Hindlimb muscle (tissue), 1 donor: ENCODE measurements around the gene SBF1. TPM values are rescaled to one million over a fixed set of nuclear protein-coding genes. Genes with fewer than 3 reads are reported as not detected.

Source experiments
- DNase-seq: peaks from one replicate; pipeline ENCODE4 v3.0.0-alpha.2; 2013
- polyA plus RNA-seq: library from polyadenylated mRNA; unstranded; fragments of 120-200 nt; gene quantifications from one replicate; pipeline ENCODE4 v1.2.1, GENCODE V29; 2013; ENCODE audit not compliant: insufficient read length

The SBF1 gene
- polyA plus RNA-seq, 1 donor, result 53.0 TPM

DNA sequence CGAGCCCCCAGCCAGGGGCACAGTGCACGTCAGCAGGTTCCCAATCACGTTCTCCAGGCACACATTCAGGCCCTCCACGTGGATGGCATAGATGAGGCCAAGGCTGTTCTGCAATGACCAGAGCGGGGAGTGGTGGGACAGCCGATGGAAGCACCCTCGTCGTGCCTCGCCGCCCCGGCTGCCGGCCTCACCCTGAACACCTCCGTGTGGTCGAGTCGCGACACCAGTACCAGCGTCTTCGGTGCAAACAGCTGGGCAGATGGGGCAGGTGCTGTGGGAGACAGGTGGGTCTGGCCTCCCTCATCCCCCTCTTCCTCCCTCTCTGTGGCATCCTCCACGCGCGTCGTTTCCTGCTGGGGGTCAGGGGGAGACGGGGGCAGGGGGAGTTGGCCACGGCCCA, 7.5 kb downstream of the SBF1 start:
- DNase-seq, result no peak

DNA sequence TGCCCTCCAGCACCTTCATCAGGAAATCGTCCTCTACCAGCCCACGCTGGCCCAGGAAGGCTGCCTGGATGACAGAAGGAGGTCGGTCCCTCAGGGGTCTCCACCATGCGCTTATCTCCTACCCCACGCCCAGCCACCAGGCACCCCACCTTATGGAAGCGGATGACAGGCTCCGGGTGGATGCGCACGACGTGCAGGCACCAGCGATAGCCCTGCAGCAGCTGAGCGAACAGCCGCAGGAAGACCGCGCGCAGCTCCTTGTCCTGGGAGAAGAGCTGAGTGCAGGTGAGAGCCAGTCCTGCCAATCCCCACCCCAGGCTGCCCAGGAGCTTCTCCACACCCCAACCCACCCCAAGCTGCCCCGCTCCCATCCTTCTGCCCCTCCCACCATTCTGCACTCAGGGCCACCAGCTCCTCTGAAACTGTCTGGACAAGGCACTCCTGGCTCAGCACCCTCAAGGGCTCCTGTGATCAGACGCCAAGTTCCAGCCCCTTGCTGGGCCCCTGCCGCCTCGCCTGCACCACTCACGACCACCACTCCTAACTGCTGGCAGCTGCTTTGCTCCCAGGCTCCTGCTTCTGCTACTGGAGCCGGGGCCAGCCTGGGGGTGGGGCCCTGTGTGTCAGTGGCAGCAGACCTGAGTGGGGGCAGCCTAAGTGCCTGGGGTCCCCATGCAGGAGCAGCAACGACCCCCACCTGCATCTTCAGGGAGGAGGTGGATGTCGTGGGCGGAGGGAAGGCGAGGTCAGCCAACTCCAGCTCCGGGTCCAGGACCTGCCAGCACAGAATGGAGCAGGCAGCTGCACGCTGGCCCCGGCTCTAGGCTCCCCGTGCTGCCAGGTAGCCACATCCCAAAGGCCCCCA, 9.5 kb downstream of the SBF1 start:
- no peak for DNase-seq

DNA sequence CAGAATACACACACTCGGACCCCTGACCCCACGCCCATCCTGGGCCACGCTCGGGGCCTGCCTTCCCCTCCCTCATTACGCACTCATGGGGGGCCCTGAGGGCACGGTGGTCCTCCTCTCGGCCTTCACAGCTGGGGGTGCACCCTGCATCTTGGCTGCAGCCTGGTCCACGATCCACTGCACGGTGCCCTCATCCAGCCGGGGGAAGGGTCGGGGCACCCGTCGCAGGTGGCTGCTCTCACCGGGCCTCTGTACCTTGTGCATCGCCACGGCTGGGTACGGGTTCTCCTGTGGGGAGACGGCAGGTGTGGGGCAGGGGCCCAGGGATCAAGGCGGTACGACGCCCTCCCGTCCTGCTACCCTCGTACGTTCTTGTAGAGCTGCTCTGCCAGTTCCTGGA, 10.4 kb downstream of the SBF1 start:
- no peak for DNase-seq

DNA sequence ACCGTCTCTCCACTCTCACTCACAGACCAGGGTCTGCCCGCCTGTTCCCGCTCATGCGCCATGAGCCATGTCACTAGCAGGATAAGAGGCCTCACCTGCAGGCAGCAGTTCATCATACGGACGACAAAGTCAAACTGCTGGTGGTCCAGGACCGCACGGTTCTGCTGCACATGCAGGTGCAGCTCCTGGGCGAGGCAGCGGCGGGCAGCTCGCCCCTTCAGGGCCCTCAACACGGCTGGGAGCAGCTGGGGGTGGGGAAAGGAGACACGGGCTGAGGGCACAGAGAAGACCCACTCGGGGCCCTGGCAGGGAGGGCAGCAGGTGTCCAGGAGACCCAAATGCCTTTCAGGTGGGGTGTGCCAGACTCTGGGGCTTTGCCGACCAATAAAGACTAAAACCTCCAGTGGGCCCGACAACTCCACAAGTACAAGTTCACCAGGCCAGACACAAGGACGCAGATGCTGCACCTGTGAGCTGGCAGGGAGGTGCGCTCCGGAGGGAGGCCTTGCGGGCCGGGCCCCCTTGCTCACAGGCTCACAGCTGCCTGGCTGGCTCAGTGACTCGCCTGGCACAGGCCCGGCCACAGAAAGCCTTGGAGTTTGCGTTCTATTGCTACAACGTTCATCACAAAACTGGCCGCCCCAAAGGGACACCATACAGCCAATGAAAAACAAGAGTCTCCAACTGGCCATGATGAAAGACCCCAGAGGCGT, 11.5 kb downstream of the SBF1 start:
- no peak for DNase-seq

DNA sequence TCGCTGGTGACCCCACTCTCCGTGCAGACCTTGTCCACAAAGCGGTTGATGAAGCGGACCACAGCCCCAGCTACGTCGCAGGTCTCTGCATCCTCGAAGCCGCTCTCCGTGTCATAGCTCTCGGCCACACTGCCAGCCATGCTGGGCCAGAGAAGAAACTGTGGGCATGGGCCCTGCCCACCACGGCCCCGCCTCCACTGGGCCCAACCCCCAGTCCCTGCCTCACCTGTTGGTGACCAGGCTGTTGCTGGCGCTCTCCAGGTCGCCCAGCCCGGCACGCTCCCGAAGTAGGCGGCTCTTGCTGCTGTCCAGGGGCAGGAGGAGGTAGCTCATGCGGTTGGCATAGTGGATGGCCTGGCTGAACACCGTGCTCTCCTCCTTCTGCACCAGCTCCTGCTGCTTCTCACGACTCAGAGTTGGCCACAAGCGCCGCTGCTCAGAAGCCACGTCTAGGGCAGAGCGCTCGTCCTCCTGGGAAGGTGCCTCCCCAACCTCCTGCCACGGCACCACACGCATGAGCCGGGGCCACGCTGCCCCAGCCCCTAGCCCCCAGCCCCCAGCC, 12.8 kb downstream of the SBF1 start:
- DNase-seq, result no peak

DNA sequence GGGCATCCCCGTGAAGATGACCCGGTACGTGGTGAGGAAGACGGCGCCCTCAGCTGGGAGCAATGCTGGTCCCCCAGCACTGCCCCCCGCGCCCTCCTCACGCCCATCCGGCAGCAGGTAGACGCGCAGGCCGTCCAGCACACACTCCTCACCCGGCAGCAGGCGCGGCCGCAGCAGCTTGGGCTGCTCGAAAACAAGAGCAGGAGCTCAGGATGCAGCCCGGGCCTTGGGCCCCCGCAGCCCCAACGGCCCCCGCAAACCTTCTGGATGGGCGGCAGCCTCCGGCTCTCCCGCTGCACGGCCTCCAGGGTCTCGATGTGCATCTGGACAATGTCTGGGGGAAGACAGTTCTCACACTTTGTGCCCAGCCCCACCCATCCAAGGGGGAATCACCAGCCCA, 13.3 kb downstream of the SBF1 start:
- no peak for DNase-seq

DNA sequence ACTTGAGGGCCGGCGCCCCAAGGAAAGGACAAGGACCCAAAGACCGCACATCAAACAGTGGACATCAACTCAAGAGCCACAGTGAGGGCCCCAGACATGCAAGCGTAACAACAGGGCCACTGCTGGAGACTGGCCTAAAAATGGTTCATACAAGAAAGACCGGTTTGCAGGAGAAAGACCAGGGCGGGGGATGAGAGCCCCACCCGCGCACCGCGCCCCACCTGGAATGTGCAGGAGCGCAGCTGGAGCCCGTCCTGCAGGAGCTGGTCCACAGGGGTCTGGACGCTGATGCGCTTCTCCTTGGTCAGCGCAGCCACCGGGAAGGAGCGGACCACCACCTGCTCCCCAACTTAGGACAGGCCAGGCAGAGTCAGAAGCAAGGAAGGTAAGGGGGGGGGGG, 13.9 kb downstream of the SBF1 start:
- DNase-seq, result no peak

DNA sequence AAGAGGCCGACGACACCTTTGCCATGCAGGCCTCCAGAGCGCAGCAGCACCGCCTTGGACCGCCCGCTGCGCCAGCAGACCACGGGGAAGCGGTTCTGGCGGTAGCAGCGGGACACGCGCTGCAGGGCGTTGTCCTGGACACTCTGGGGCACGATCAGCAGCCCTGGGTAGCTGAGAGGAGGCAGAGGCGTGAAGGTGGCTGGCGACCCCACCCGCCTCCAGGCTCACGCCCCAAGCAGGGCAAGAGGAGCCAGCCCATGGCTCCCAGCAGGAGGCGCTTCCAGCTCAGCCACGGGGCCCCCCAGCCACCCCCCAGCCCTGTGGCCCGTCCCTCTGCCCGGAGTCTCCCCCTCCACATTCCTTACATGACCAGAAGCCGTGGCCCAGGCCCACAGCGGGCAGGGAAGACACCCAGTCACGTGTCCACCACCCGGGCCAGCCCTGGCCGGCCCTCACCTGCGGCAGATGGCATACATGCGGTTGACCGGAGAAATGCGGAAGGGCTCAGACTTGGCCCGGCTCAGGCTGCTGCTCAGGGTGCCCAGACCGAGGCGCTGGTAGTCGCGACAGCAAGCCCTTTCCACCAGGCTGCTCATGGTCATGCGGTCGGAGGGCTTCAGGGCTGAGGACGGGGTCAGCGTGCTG, 15.2 kb downstream of the SBF1 start:
- DNase-seq, result no peak

DNA sequence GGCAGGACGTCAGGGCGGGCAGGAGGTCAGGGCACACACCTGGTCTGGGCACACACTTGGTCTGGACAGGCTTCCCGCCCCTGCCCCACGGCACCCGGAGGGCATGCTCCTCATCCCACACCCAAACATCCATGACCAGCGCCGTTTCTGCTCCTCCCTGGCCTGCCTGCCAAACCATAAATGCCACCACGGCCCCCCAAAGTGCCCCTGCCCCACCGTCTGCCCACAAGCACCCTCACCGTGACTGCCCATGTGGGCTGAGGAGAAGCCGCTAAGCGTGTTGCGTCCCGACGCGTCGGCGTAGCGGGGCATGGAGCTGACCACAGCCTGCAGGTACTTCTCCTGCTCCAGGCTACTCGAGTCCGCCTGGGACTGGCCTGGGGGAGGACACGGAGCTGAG, 15.8 kb downstream of the SBF1 start:
- no peak for DNase-seq

DNA sequence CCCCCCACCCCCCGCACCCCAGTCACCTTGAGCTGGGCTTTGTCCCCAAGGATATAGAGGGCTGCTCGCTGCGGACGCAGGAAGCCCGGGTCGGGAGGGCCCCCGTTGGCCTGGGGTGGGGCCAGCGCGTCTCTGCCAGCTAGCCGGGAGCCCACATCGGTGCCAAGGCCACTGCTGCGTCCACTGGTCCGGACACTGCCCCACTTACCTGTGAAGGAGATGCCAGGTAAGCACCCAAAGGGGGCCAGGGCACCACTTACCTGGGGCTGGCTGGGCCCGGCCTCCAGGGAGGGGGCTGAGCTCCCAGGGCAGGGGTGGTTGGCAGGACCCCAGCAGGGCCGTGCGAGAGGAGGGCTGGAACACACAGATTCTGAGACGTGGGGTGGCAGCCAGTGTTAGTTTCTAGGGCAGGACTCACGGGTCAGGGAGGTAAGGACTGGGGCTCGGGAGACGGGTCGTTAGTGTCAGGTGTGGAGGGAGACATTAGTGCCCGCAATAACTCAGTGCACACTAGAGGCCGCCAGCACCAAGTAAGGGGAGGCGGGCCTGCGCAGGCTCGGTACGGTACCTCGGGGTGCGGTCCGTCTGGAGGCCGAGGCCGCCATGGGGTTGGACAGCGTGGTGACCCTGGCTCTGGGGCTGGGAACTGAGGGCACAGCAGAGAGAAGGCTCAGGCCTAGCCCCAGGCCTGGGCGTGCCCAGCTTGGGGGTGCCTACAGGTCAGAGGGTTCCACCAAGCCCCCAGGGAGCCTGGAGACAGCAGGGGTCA, 18.2 kb downstream of the SBF1 start:
- no peak for DNase-seq

DNA sequence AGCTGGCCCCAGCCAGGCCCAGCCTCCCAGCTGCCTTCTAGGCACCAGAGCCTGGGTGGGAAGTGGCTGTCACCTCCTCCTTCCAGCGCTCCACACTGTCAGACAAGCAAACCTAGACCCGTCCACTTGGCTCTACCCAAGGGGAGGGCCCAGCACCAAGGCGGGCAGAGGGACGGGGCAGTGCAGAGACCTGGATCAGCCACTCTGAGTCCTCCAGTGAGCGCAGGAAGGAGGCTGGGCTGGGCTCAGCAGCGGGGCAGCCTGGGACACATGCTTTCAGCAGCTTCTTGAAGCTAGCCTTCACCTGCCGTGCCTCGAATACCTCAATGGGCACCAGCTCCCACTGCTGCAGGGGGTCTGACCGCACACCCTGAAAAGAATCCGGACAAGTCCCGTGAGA, 18.8 kb downstream of the SBF1 start:
- no peak for DNase-seq

DNA sequence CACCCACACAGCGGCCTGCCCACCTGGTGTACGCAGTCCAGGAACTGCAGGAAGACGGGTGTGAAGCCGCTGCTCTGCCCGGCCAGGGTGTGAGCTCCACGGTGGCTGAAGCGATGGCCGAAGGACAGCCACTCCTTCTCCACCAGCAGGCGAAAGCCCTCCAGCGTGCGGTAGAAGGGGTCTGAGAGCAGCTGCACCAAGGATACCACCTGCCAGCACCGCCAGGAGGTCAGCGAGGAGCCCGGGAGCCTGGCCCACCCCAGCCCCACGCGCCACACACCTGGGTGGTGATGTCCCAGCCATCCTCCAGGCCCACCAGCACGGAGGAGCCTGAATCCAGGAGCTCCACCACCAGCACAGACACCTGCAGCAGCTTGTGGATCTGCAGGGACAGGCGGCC, 19.6 kb downstream of the SBF1 start:
- DNase-seq, result no peak

DNA sequence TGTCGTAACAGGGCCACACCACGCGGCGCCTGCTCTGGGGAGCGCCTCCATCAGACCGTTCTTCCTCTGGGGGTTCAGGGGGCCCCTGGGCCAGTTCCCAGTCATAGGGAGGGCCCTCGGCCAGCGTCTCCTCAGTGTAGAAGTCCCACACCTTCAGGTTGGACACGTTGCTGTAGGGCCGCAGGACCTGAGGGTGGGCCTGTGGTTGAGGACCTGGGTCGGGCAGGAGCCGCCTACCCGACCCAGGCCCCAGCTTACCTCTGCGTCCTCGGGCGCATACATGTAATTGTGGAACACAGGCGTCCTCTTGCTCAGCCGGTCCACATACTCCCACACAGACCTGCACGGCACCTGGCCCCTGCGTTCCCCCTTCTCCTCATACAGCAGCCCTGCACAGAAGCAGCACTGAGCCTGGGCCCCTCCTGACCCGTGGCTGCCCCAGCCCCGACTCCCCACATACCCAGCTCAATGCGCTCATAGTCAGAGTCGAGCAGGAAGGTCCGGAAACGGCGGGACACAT, 20.2 kb downstream of the SBF1 start:
- DNase-seq, result no peak

DNA sequence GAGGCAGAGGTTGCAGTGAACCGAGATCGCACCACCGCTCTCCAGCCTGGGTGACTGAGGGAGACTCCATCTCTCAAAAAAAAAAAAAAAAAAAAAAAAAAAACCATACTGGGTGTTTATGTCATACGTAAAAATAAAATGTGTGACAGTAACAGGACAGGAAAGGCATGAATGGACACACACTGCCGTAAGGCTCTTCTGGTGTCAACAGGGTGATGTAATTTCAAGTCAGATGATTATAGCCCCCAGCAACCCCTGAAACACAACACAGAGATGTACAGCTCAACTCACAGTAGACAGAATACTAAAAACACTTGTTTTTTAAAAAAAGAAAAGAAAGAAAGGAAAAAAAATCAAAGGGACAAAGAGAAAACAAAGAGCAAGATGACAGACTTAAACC, 22.2 kb downstream of the SBF1 start:
- no peak for DNase-seq

DNA sequence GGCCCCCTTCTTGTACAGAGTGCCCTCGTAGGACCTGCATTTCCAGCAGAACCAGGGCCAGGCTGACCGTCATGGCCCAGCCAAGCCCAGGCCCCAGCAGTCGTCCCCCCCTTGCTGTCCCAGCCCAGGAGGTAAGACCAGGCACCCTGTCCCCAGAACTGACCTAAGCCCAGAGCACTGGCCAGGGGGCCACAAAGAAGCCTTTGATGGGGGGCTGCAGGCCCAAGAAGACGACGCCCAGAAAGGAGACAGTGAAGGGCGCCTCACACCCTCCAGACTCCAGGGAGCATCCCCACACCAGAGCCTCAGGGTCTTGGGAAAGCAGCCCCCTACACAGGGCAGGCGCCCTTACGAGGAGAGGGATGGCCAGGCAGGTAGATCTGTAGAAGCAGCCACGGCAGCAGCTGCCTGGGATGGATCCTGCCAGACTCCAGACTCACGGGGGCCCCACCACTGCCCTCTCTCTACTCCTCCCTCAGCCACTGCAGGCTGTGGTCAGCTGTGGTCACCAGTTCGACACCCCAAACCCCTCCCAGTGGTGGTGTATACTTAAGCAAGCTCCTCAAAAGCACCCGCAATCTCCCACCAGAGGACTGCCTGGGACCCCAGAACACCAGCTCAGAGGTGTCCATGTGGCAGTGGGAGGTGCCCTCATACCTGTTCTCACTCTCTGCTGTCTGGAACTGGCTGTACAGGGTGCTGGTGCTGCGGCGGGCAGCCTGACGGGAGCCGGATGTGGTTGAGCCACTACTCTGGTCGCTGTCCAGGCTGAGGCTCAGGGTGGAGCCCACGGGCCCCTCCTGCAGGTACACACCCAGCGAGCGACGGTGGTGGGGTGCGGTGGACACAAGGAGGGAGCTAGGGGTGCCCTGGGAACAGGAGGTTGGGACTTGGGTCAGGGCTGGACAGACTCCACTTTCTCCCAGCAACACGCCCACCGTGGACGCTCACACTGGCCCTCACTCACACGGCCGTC, 27.0 kb downstream of the SBF1 start:
- DNase-seq, result no peak

DNA sequence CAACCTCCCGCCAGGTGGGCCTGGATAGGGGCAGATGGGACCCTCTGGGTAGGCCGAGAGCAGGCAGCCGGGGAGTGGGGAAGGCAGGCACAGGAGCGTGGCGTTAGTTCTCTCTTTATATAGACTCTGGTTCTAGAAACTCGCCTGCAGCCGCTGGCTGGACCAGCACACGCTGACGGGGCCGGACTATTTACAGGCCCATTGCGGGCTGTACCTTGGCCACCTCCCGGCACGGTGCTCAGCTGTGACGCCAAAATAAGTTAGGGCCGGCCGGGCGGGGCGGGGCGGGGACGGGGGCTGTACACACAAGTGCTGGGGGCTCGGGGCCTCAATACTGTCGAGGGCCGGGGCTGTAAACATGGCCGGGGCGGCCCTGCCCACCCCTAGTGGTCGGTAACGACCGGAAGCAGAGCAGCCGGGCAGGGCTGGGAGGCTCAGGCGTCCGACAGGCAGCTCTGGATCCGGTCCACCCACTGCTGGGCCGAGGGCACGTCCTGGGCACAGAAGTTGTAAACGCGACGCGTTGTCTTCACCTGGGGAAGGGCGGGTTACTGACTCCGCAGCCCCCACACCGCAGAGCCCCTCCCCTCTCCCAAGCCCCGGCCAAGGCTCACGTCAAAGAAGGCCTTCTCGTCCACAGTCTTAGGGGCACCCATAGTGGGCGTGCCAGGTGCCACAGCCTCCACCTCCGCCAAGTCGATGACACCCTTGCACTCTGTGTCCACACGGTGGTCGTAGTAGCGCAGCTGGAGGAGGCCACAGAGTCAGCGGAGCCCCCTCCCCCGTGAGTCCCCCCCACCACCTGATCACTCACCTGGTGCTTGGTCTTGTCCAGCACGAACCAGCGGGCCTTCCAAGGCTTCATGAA, 27.9 kb downstream of the SBF1 start:
- DNase-seq, result no peak

DNA sequence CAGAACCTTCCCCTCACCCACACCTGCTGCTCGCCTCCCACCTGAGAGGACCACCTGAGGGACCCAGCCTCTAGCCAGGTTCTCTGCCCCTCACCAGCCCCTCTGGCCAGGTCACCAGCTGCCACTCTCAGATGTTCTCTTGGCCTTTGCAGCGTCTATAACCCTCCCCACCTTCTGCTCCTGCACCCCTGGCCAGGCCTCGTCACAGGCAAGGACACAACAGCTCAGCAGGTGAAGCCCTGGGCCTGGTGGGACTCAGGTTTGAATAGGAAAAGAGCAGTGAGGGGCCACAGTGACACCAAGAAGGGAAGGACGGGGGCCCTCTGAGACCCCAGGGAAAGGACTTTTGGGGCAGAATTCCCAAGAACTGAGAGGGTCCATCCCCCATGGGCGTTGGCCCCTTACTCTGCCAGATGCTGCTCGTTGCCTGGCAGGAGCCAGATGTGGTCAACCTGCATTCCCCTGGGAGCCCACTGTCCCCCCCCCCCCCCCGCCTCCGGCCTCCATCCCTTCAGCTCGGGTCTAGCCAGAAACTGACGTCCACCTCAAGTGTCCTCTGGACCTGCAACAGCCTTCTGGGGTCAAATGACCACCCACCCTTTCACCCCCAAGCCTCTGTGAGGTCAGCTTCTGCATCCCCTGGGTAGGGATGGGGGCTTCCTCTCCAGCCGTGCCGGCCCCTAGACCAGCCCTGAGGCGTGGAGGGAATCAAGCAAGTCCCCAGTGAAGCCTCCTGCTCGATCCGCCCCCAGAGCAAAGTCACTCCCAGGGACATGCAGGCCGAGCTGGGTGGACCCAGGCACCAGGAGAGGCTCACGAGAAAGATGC, 28.7 kb downstream of the SBF1 start:
- DNase-seq, result no peak

DNA sequence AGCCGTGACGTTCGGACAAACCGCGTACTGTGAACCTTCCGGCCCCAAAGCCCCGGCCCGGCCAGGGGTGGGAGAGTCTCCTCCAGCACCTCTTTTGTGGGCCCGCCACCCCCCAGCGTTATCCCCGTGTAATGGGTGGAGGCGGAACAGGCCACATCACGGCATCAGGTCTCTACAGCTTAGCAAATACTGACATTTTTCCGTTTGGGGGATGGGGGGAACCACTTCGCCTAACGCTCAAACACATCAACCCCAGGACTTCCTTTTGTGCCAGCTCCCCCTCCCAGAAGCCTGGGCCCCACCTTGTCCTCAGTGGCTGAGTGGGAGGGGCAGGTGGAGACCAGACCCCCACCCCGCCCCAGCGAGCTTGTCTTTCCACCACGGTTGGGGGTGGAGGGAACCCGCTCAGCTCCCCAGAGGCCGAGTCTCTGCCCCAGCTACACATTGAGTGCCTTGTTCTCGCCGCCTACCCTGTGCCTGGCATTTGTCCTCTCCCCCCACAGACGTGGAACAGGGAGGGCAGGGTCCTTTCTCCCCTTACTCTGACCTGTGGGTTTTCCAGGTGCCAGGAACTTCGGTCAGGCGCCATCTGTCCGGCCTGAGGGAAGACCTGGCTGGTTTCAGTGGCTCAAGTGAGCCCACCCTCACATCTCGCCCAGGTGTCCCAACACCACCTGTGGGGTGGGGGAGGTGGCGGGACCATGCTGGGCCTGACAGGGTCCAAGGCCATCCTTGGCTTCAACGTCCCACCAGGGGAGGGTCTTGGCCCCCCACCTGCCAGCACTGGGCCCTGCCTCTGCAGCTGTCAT, 29.6 kb downstream of the SBF1 start:
- no peak for DNase-seq
